Cardiac fibroblast (primary cell): ENCODE results near the gene KLK14.
A peak's percentile ranks its signal among the peaks of the same experiment; 100 is the strongest.

Source experiments
- DNase-seq, 2 donors: peaks; one replicate each; pipeline versions ENCODE4 v3.0.0 to v3.0.0-alpha.2; 2010; ENCODE audit warnings: low read depth in 2 of 2
- H3K4me3 ChIP-seq, 2 donors: replicated peaks in 1 of 2; 1 replicate in 1 of 2; 2 replicates in 1 of 2; pipeline ENCODE4 v1.5.1; 2011; ENCODE audit warnings: low read depth in 2 of 2, low read length in 2 of 2, mild to moderate bottlenecking in 2 of 2, moderate library complexity in 1 of 2
- TF ChIP-seq, protein P1 (sequence below): IDR thresholded peaks from one replicate; pipeline ENCODE4 v1.5.1; 2011; ENCODE audit warnings: low read depth, mild to moderate bottlenecking, low read length, inconsistent platforms

KLK14 gene

GRCh38 chr19:51091126-51091525 lies 8.4 kb upstream of the KLK14 start:
- TF ChIP-seq, protein P1, sequence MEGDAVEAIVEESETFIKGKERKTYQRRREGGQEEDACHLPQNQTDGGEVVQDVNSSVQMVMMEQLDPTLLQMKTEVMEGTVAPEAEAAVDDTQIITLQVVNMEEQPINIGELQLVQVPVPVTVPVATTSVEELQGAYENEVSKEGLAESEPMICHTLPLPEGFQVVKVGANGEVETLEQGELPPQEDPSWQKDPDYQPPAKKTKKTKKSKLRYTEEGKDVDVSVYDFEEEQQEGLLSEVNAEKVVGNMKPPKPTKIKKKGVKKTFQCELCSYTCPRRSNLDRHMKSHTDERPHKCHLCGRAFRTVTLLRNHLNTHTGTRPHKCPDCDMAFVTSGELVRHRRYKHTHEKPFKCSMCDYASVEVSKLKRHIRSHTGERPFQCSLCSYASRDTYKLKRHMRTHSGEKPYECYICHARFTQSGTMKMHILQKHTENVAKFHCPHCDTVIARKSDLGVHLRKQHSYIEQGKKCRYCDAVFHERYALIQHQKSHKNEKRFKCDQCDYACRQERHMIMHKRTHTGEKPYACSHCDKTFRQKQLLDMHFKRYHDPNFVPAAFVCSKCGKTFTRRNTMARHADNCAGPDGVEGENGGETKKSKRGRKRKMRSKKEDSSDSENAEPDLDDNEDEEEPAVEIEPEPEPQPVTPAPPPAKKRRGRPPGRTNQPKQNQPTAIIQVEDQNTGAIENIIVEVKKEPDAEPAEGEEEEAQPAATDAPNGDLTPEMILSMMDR = no peak

GRCh38 chr19:51090471-51090870 lies 7.8 kb upstream of the KLK14 start:
- TF ChIP-seq, protein P1 = no peak
- no peak overlapping the region for H3K4me3 ChIP-seq
- no peak for DNase-seq

More at GRCh38 chr19:51091126-51091525, 8.4 kb upstream of the KLK14 start:
- DNase-seq = peak in 1 of 2 donors; percentile 9
- no peak overlapping the region for H3K4me3 ChIP-seq

DNA sequence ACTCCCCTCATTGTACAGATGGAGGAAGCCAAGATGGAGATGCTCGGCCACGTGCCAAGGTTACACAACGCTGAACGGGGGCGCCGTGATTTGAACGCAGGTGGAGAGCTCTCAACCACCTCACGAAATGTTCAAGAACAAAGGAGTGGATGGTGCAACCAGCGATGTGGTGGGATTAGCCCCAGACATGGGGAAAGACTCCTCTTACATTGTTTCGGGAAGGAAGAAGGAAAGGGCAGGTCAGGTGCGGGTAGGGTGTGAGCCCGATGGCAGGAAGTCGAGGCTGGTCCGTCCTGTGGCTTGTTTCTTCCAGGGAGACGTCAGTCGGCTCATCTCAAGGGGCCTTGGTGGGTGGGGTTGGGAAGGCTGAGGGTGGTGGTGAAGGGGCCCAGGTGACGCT lies 7.1 kb upstream of the KLK14 start:
- no peak overlapping the region for H3K4me3 ChIP-seq
- no peak for DNase-seq

DNA sequence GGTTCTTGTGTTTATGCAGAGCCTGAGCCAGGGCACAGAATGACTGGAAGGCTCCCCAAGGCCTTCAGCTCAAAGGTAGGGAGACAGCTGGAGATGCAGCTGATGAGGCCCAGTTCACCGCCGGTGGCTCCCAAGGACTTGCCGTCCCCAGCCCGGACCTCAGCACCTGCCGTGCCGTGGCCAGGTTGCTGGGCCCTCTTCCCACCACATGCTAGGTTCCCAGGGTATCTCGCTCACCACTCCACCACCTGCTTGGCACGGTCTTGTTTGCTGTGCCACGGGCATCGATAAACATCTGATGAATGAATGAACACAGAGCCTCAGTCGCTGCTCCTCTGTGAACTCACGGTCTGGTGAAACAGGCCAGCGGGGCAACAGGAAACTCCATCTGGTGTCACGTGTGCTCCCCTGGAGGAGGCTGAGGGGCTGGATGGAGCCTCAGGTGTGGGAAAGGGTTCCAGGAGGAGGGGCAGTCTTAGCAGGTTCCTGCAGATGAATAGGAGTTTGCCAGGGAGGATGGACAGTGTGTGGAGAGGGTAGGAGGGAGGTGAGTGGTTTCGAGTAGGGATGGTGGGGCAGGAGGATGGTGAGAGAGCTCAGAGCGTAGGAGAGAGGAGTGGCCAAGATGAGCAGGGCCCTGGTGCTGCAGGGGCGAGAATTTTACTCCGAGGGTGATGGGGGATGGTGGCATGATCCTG lies 3.6 kb upstream of the KLK14 start:
- no peak overlapping the region for H3K4me3 ChIP-seq
- TF ChIP-seq, protein P1 = no peak
- no peak for DNase-seq

More for the DNA sequence above, 7.1 kb upstream of the KLK14 start:
- TF ChIP-seq, protein P1 = no peak

DNA sequence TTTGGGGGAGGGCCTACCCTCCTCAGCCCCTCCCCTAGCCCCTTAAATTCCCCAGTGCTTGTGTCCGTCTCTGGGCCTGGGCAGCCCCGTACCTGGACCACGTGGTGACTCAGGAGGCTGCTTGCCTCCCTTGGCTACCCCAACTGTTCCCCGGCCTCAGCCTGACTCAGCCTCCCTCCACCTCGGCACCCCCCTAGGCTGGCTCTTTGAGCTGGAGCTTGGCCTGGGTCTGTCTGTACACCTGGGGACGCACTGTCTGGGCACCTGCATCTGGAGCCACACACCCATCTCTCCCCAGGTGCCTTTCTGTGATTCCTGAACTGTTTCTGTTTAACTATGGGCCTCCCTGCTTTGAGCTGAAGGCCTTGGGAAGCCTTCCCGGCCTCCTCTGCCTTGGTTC lies 1.8 kb upstream of the KLK14 start:
- TF ChIP-seq, protein P1 = no peak
- DNase-seq = no peak
- H3K4me3 ChIP-seq = no peak overlapping the region

DNA sequence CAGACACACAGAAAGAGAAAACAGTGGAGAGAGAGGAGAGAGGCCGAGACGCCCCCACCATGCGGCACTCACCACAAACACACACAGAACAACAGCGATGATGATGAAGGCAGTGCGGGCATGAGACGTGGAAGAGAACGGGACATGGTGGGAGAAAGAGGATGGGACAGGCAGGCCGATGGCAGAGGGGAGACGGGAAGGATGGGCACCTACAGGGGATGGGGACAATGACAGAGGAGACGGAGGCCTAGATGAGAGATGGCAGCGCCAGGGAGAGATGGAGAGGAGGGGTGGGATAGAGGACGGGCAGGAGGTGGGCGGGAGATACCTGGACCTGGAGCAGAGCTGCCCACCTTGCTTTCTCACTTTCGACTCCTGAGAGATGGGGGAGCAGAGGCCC lies 1.1 kb upstream of the KLK14 start:
- TF ChIP-seq, protein P1 = no peak

DNA sequence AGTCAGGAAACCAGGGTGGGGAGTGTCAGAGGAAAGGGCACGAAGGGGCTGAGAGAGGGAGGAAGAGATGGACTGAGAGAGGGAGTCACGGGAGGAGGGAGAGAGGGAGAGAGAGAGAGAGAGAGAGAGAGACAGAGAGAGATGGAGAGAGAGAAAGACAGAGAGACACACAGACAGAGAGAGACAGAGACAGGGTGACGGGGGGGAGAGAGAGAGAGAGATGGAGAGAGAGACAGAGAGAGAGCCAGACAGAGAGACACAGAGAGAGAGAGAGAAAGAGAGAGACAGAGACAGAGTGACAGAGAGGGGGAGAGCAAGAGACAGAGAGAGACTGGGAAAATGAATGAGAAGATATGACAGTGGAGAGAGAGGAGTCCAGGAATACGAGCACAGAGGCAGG lies 494 bp upstream of the KLK14 start:
- TF ChIP-seq, protein P1 = no peak
- no peak for DNase-seq
- H3K4me3 ChIP-seq = no peak overlapping the region

More for the DNA sequence above, 1.1 kb upstream of the KLK14 start:
- no peak overlapping the region for H3K4me3 ChIP-seq
- no peak for DNase-seq
